ENCODE measurements around the gene LRFN4. TPM values are rescaled to one million over a fixed set of nuclear protein-coding genes. Genes with fewer than 3 reads are reported as not detected.

The LRFN4 gene
- total and polyA plus RNA-seq, 2 donors (not counting 3 experiments of a cell fraction or from before 2014, with no cell fraction given), result 22.3 to 37.4 TPM

GRCh38 chr11:66835768-66836405 is 21.0 kb upstream of the LRFN4 start:
- Histone ChIP-seq H3K9ac (replicated peaks; ENCODE audit: extremely low read depth, insufficient read depth, low read length) (no peak overlapping the region), H3K27me3 (ENCODE audit: control insufficient read depth in 2 of 2, insufficient read depth in 2 of 2, low read length in 2 of 2) (no peaks in the 10 kb centered on the region), H3K27ac (ENCODE audit: insufficient read depth, low read depth, low read length) (no peak overlapping the region), H3K4me3 (replicated peaks in 1 of 3; ENCODE audit: insufficient read depth in 1 of 3, low read depth in 1 of 3, low read length in 3 of 3) (no peak overlapping the region), H3K4me2 (ENCODE audit: insufficient read depth, low read length) (no peak overlapping the region), H3K36me3 (ENCODE audit: control insufficient read depth in 2 of 2, extremely low read depth in 1 of 2, insufficient read depth in 2 of 2, low read length in 2 of 2) (peaks cover 0 to 5% of the 10 kb centered on the region in 2 experiments), H3K4me1 (ENCODE audit: control insufficient read depth, extremely low read depth, insufficient read depth, low read length) (peaks cover 4% of the 10 kb centered on the region), H3K9me1 (replicated peaks; ENCODE audit: control insufficient read depth, extremely low read depth, insufficient read depth, low read length) (no peaks in the 10 kb centered on the region), H3K9me3 (replicated peaks; ENCODE audit: control insufficient read depth, insufficient read depth, low read length) (no peaks in the 10 kb centered on the region), H4K20me1 (replicated peaks; ENCODE audit: control insufficient read depth, extremely low read depth, insufficient read depth, low read length) (no peaks in the 10 kb centered on the region), H3K79me2 (ENCODE audit: control insufficient read depth, insufficient read depth, low read length) (no peaks in the 10 kb centered on the region), H2AFZ (ENCODE audit: low read depth, low read length) (no peak overlapping the region)
- CTCF ChIA-PET, result interaction anchor here (1.5 to 2.8 kb wide), 3 partner anchors 47 to 140 kb away, joined by 4 to 20 read pairs (median 13); partner anchors contain the start of gene C11orf86
- DNase-seq (ENCODE audit: low read depth, low spot score) (no peak), FAIRE-seq (peak; percentile 28)
- no TSS peak for BruUV-seq (replicated peaks)
- intact Hi-C loops (cut with micrococcal nuclease) (no loop called here), dilution Hi-C loops (cut with MboI; ENCODE audit: extremely low pct_ligation_motif_present, low sequenced_read_pairs) (no loop called here)
- TF ChIP-seq JUN (IDR thresholded peaks at IDR 0.05; ENCODE audit: borderline replicate concordance, insufficient read depth, insufficient read length, low read depth) (no peak), FOS (IDR thresholded peaks at IDR 0.05; ENCODE audit: borderline replicate concordance, insufficient read depth, low read length) (no peak), POLR2AphosphoS5 (IDR thresholded peaks at IDR 0.05; ENCODE audit: insufficient read depth, low read depth, low read length) (no peak), POLR2A (IDR thresholded peaks at IDR 0.05; ENCODE audit: low read depth, low read length) (no peak), MYC (IDR thresholded peaks at IDR 0.05; ENCODE audit: low read depth, low read length) (no peak), CTCF (IDR thresholded peaks at IDR 0.05; ENCODE audit: extremely low read depth in 1 of 2, insufficient read depth in 1 of 2, low read depth in 1 of 2, low read length in 2 of 2) (no peak), GATA2 (IDR thresholded peaks at IDR 0.05; ENCODE audit: insufficient read depth, insufficient read length, low read depth, low read length) (no peak), EZH2 (IDR thresholded peaks at IDR 0.05; ENCODE audit: borderline replicate concordance, low read depth, low read length, severe bottlenecking) (no peak), MAX (IDR thresholded peaks at IDR 0.05; ENCODE audit: insufficient read depth, insufficient read length) (no peak)
- POLR2A ChIA-PET, result no interaction called here
